Activated T-cell treated with anti-CD3 and anti-CD28 coated beads for 1 hour (primary cell): ENCODE data around the gene P2RX1.
"Not testable (repeated sequence)": the region's sequence is repeated elsewhere in the genome, so short reads cannot be mapped to it uniquely, and the experiment has no call there.

Experiments
- DNase-seq: peaks from one replicate; pipeline ENCODE4 v3.0.0-alpha.2; 2020; ENCODE audit warnings: low read depth

P2RX1 gene

GRCh38 chr17:3951420-3951819 lies 35.2 kb upstream of the P2RX1 start:
- DNase-seq, result no peak

GRCh38 chr17:3951003-3951402 lies 34.7 kb upstream of the P2RX1 start:
- no peak for DNase-seq

- no peak for DNase-seq
Measured at GRCh38 chr17:3950584-3950983, 34.3 kb upstream of the P2RX1 start.

GRCh38 chr17:3949418-3949817 lies 33.2 kb upstream of the P2RX1 start:
- DNase-seq, result no peak

- not testable (repeated sequence) for DNase-seq
Measured at GRCh38 chr17:3948551-3948950, 32.3 kb upstream of the P2RX1 start.

- no peak for DNase-seq
Measured at GRCh38 chr17:3947318-3947810, 31.1 kb upstream of the P2RX1 start.

GRCh38 chr17:3946711-3947235 lies 30.5 kb upstream of the P2RX1 start:
- no peak for DNase-seq

GRCh38 chr17:3944485-3945388 lies 28.5 kb upstream of the P2RX1 start:
- peak; percentile 33 for DNase-seq

- DNase-seq, result no peak
Measured at GRCh38 chr17:3943240-3943891, 27.1 kb upstream of the P2RX1 start.

GRCh38 chr17:3940965-3941698 lies 24.9 kb upstream of the P2RX1 start:
- DNase-seq, result no peak

- no peak for DNase-seq
Measured at GRCh38 chr17:3937359-3937758, 21.1 kb upstream of the P2RX1 start.

GRCh38 chr17:3935825-3936355 lies 19.6 kb upstream of the P2RX1 start:
- no peak for DNase-seq

- peak; percentile 21 for DNase-seq
Measured at GRCh38 chr17:3935140-3935542, 18.9 kb upstream of the P2RX1 start.

- DNase-seq, result no peak
Measured at GRCh38 chr17:3929764-3930163, 13.5 kb upstream of the P2RX1 start.

GRCh38 chr17:3929181-3929580 lies 12.9 kb upstream of the P2RX1 start:
- DNase-seq, result no peak

GRCh38 chr17:3928406-3928805 lies 12.1 kb upstream of the P2RX1 start:
- no peak for DNase-seq

GRCh38 chr17:3927628-3928340 lies 11.5 kb upstream of the P2RX1 start:
- DNase-seq, result no peak

GRCh38 chr17:3926860-3927627 lies 10.8 kb upstream of the P2RX1 start:
- no peak for DNase-seq

GRCh38 chr17:3925684-3926485 lies 9.6 kb upstream of the P2RX1 start:
- no peak for DNase-seq
